ENCODE measurements around the gene NXF1. TPM values are rescaled to one million over a fixed set of nuclear protein-coding genes. Genes with fewer than 3 reads are reported as not detected.
"Not testable (repeated sequence)": the region's sequence is repeated elsewhere in the genome, so short reads cannot be mapped to it uniquely, and the experiment has no call there.

NXF1 gene
- polyA plus RNA-seq, 1 of the 3 experiments (the other 2 are of a cell fraction), result 59.7 TPM

GRCh38 chr11:62831520-62832335, 26.5 kb upstream of the NXF1 start, which contains the start of gene STX5 (continued):
- no peak; the same call in 1 of the 2 replicates for TF ChIP-seq SIN3A (IDR thresholded peaks at IDR 0.05; ENCODE audit: borderline replicate concordance, low read depth, low read length)
- TF ChIP-seq RAD21 (IDR thresholded peaks at IDR 0.05; ENCODE audit: low read length), result no peak
- TF ChIP-seq NRF1 (IDR thresholded peaks at IDR 0.05; ENCODE audit: low read depth, low read length), result no peak
- TF ChIP-seq NFIC (IDR thresholded peaks at IDR 0.05; ENCODE audit: borderline replicate concordance), result no peak
- no peak for TF ChIP-seq FOXM1 (IDR thresholded peaks at IDR 0.05; ENCODE audit: low read depth)
- no peak for TF ChIP-seq FOSL2 (IDR thresholded peaks at IDR 0.05; ENCODE audit: borderline replicate concordance, low read depth)
- no peak for TF ChIP-seq GATA2 (CRISPR knock-in tag; IDR thresholded peaks at IDR 0.05)
- peak; percentile 51; the same call in 1 of the 2 replicates for TF ChIP-seq MXI1 (IDR thresholded peaks at IDR 0.05; ENCODE audit: low read depth, low read length)
- peak; percentile 56; the same call in 1 of the 2 replicates for TF ChIP-seq ELF1 (IDR thresholded peaks at IDR 0.05)
- TF ChIP-seq POLR2AphosphoS5 (IDR thresholded peaks at IDR 0.05; ENCODE audit: low read depth, low read length), result peak; percentile 84
- TF ChIP-seq TEAD4 (IDR thresholded peaks at IDR 0.05; ENCODE audit: borderline replicate concordance, insufficient read depth), result no peak
- TF ChIP-seq CTCF (IDR thresholded peaks at IDR 0.05), result no peak

- peak; percentile 68 for DNase-seq
- Histone ChIP-seq H4K20me1 (ENCODE audit: insufficient read depth) (peaks cover 32% of the 10 kb centered on the region), H2AFZ (ENCODE audit: low read depth) (no peak overlapping the region), H3K4me2 (peak overlapping the region; percentile 93), H3K79me2 (ENCODE audit: insufficient read depth) (peaks cover 67% of the 10 kb centered on the region), H3F3A (replicated peaks; ENCODE audit: insufficient read depth) (no peaks in the 10 kb centered on the region), H3K9ac (peak overlapping the region; percentile 98), H3K9me3 (no peaks in the 10 kb centered on the region), H3K4me1 (ENCODE audit: control insufficient read depth in 1 of 2, insufficient read depth in 2 of 2, low read depth in 1 of 2, low read length in 1 of 2) (peaks cover 0 to 20% of the 10 kb centered on the region in 2 experiments; a peak in 3 of 4 replicates), H3K27me3 (ENCODE audit: insufficient read depth) (no peaks in the 10 kb centered on the region), H3K27ac (ENCODE audit: low read depth in 2 of 2, low read length in 1 of 2) (peak overlapping the region; percentile 80 to 93), H3K9me2 (no peaks in the 10 kb centered on the region), H3K4me3 (ENCODE audit: low read depth in 2 of 2, low read length in 1 of 2) (peak overlapping the region; percentile 76 to 99), H3K36me3 (replicated peaks in 1 of 2; ENCODE audit: control insufficient read depth in 1 of 2, insufficient read depth in 2 of 2, low read length in 1 of 2) (peaks cover 32 to 37% of the 10 kb centered on the region in 2 experiments)
- ChIA-PET CTCF (interaction anchor here (2.4 kb wide), 1 partner anchor 45 kb away, joined by 15 read pairs; no protein-coding TSS in a partner anchor), POLR2A (interaction anchor here (0.8 to 2.2 kb wide), 7 partner anchors 9 to 229 kb away, joined by 3 to 32 read pairs (median 4); partner anchors contain the start of genes MTA2, NXF1, SLC3A2 and TAF6L)
- no peak for TF ChIP-seq USF1 (IDR thresholded peaks at IDR 0.05; ENCODE audit: borderline replicate concordance, low read depth)
- 0 out of 2 replicates have a peak, but pooled peaks have one; percentile 7 for TF ChIP-seq MAX (IDR thresholded peaks at IDR 0.05; ENCODE audit: low read depth)
- 2% methylated on average over 24 of the region's 33 CpGs for WGBS (ENCODE audit: low lambda C conversion rate)
Observed at GRCh38 chr11:62830904-62831519, 25.8 kb upstream of the NXF1 start.

- ChIA-PET POLR2A (interaction anchor here (0.6 to 1.9 kb wide), 4 partner anchors 13 to 1015 kb away, joined by 3 to 13 read pairs (median 3); partner anchors contain the start of genes NXF1 and TMEM179B), CTCF (interaction anchor here (0.8 to 4.1 kb wide), 3 partner anchors 15 to 59 kb away, joined by 3 to 24 read pairs (median 3); partner anchors contain the start of gene TMEM179B)
- not testable (repeated sequence) for H3K9me3 ChIP-seq; H3K9me2 ChIP-seq; H2AFZ ChIP-seq (ENCODE audit: low read depth); DNase-seq; H3F3A ChIP-seq (replicated peaks; ENCODE audit: insufficient read depth); H3K4me3 ChIP-seq (ENCODE audit: low read depth in 2 of 2, low read length in 1 of 2); H3K9ac ChIP-seq; H3K4me2 ChIP-seq; H3K27me3 ChIP-seq (ENCODE audit: insufficient read depth); H3K27ac ChIP-seq (ENCODE audit: low read depth in 2 of 2, low read length in 1 of 2)
- Histone ChIP-seq H3K4me1 (ENCODE audit: control insufficient read depth in 1 of 2, insufficient read depth in 2 of 2, low read depth in 1 of 2, low read length in 1 of 2) (peaks cover 0 to 14% of the 10 kb centered on the region in 2 experiments; a peak in 3 of 4 replicates), H4K20me1 (ENCODE audit: insufficient read depth) (peaks cover 32% of the 10 kb centered on the region), H3K36me3 (replicated peaks in 1 of 2; ENCODE audit: control insufficient read depth in 1 of 2, insufficient read depth in 2 of 2, low read length in 1 of 2) (peaks cover 35 to 43% of the 10 kb centered on the region in 2 experiments), H3K79me2 (ENCODE audit: insufficient read depth) (peaks cover 56% of the 10 kb centered on the region)
- 93% methylated on average over 8 of the region's 8 CpGs for WGBS (ENCODE audit: low lambda C conversion rate)
Observed at GRCh38 chr11:62828130-62828529, 22.9 kb upstream of the NXF1 start.

Data from SK-N-SH (cell line).